Measurements from ENCODE around the gene SHISA4. TPM values are rescaled to one million over a fixed set of nuclear protein-coding genes. Genes with fewer than 3 reads are reported as not detected.
A peak's percentile ranks its signal among the peaks of the same experiment; 100 is the strongest.
"Not testable (repeated sequence)": the region's sequence is repeated elsewhere in the genome, so short reads cannot be mapped to it uniquely, and the experiment has no call there.

SHISA4 gene
- total and polyA plus RNA-seq, 2 experiments from 2014 or later = 42.4 to 48.0 TPM

DNA sequence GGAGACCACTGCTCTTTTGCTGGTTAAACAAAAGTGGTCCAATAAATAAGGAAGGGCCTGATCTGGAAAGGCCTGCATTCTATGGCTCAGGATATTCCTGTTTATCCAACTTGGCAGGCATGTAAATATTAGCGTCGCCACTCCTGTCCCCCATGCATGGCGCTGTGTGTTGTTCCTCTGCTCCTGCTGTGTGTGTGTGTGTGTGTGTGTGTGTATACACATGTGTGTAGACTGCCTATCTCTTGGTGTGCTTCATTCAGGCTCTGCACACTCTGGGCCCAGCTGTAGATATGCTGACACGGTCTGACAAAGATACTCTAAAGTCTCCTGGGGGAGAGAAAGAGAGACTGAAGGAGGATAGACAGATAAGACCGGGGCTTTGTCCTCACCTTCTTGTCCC, 50.9 kb downstream of the SHISA4 start:
- Histone ChIP-seq H3K4me2 (ENCODE audit: unreplicated experiment) (no peak overlapping the region), H3K4me1 (ENCODE audit: insufficient read depth) (peaks cover 13% of the 10 kb centered on the region), H3K36me3 (ENCODE audit: low read depth) (no peaks in the 10 kb centered on the region), H3K79me2 (ENCODE audit: insufficient read depth) (peaks cover 16% of the 10 kb centered on the region), H2AFZ (no peak overlapping the region), H3K27me3 (replicated peaks; ENCODE audit: insufficient read depth) (no peaks in the 10 kb centered on the region), H4K20me1 (ENCODE audit: insufficient read depth) (no peaks in the 10 kb centered on the region), H3K9ac (no peak overlapping the region), H3K4me3 (no peak overlapping the region), H3K9me3 (ENCODE audit: low read depth) (no peaks in the 10 kb centered on the region), H3K9me2 (ENCODE audit: insufficient read depth) (no peaks in the 10 kb centered on the region), H3K27ac (no peak overlapping the region), H3F3A (ENCODE audit: insufficient read depth) (no peaks in the 10 kb centered on the region)
- TF ChIP-seq EZH2phosphoT487 (IDR thresholded peaks at IDR 0.05; ENCODE audit: insufficient read depth, low read depth) (no peak), EZH2 (IDR thresholded peaks at IDR 0.05; ENCODE audit: insufficient read depth, poor library complexity, severe bottlenecking) (no peak)
- in situ Hi-C loops (cut with MboI) = no loop called here
- no peak for DNase-seq
- WGBS, 2 experiments (ENCODE audit: low coverage in 1 of 2, low lambda C conversion rate in 2 of 2, missing lambda C conversion rate in 2 of 2) = 89 to 93% methylated on average over 5 of the region's 5 CpGs

DNA sequence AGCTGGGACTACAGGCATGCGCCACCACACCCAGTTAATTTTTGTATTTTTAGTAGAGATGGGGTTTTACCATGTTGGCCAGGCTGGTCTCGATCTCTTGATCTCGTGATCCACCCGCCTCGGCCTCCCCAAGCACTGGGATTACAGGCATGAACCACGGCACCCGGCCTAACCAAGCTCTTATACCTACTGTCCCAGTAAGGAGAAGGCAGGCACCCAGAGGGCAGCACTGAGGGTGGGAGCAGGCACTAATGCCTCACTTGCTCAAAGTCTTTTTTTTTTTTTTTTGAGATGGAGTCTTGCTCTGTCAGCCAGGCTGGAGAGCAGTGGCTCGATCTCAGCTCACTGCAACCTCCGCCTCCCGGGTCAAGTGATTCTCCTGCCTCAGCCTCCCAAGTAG, 51.6 kb downstream of the SHISA4 start:
- in situ Hi-C loops (cut with MboI); H3K27me3 ChIP-seq (replicated peaks; ENCODE audit: insufficient read depth); H3K9ac ChIP-seq; H3K9me2 ChIP-seq (ENCODE audit: insufficient read depth); H2AFZ ChIP-seq; H3K9me3 ChIP-seq (ENCODE audit: low read depth); H3F3A ChIP-seq (ENCODE audit: insufficient read depth); H3K4me3 ChIP-seq; DNase-seq; H3K4me2 ChIP-seq (ENCODE audit: unreplicated experiment); H3K36me3 ChIP-seq (ENCODE audit: low read depth); H4K20me1 ChIP-seq (ENCODE audit: insufficient read depth); H3K27ac ChIP-seq: not testable (repeated sequence)
- Histone ChIP-seq H3K4me1 (ENCODE audit: insufficient read depth) (peaks cover 21% of the 10 kb centered on the region), H3K79me2 (ENCODE audit: insufficient read depth) (peaks cover 23% of the 10 kb centered on the region)
- 96 to 97% methylated on average over 10 of the region's 10 CpGs for WGBS, 2 experiments (ENCODE audit: low coverage in 1 of 2, low lambda C conversion rate in 2 of 2, missing lambda C conversion rate in 2 of 2)

DNA sequence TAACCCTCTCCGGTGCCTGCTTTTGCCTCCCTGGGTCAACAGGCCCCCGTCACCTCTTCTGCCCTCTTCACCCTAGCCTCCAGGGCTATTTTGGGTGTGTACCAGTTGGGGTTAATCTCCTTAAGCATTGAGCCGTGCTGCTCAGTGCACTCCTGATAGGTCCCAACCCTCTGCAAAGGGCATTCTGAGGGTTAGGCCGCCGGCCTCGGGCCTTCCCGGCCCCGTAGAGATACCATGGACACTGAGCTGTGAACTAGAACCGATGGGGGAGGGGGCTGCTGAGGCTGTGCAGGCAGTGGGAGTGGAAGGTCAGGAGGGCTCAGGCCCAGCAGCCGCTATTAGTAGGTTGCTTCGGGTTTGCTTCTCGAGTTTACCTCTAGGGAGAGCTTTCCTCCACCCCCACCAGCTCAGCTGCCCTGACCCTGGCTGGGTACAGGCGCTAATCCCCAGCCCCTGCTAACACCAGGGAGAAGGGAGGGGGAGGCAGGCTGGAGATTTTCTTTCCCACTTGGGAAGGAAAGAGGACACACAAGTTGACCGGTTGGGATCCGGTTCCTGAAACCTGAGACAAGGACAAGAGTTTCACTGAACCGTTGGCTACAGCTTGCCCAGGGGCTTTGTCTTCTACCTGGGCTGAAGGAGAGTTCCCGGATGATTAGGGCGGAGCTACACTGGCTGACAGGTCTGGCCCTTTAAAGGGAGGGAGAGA, 52.9 kb downstream of the SHISA4 start:
- H2AFZ ChIP-seq = peak overlapping the region; percentile 24; the same call in 1 of the 2 replicates
- no peaks in the 10 kb centered on the region for H4K20me1 ChIP-seq (ENCODE audit: insufficient read depth)
- H3F3A ChIP-seq (ENCODE audit: insufficient read depth) = peaks cover 1% of the 10 kb centered on the region
- H3K79me2 ChIP-seq (ENCODE audit: insufficient read depth) = peaks cover 26% of the 10 kb centered on the region
- H3K4me3 ChIP-seq = no peak overlapping the region
- no peak overlapping the region for H3K27ac ChIP-seq
- TF ChIP-seq EZH2 (IDR thresholded peaks at IDR 0.05; ENCODE audit: insufficient read depth, poor library complexity, severe bottlenecking) (no peak), EZH2phosphoT487 (IDR thresholded peaks at IDR 0.05; ENCODE audit: insufficient read depth, low read depth) (no peak)
- no peaks in the 10 kb centered on the region for H3K36me3 ChIP-seq (ENCODE audit: low read depth)
- no peak overlapping the region for H3K9ac ChIP-seq
- no peaks in the 10 kb centered on the region for H3K9me2 ChIP-seq (ENCODE audit: insufficient read depth)
- DNase-seq = no peak
- in situ Hi-C loops (cut with MboI) = no loop called here
- H3K4me1 ChIP-seq (ENCODE audit: insufficient read depth) = peaks cover 25% of the 10 kb centered on the region
- H3K9me3 ChIP-seq (ENCODE audit: low read depth) = no peaks in the 10 kb centered on the region
- H3K27me3 ChIP-seq (replicated peaks; ENCODE audit: insufficient read depth) = no peaks in the 10 kb centered on the region
- no peak overlapping the region for H3K4me2 ChIP-seq (ENCODE audit: unreplicated experiment)
- 51 to 55% methylated on average over 18 of the region's 18 CpGs for WGBS, 2 experiments (ENCODE audit: low coverage in 1 of 2, low lambda C conversion rate in 2 of 2, missing lambda C conversion rate in 2 of 2)

DNA sequence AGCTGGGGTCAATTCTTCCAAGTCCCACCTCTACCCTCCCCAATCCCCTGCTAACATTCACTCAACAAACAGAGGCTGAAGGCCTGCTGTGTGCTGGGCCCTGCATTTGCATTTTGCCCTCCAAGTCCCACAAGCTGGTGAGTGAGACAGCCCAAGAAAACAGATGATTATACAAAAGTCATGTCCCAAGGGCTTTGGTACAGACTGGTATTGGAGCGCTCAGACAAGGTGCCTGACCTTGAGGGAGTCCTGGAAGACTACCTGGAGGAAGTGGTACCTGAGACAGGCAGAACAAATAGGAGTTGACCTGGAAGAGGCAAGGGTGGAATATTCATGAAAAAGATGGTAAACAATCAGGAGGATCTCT, 53.4 kb downstream of the SHISA4 start:
- WGBS, 2 experiments (ENCODE audit: low coverage in 1 of 2, low lambda C conversion rate in 2 of 2, missing lambda C conversion rate in 2 of 2) = 94 to 95% methylated on average over 1 of the region's 1 CpG
- H3K4me1 ChIP-seq (ENCODE audit: insufficient read depth) = peaks cover 30% of the 10 kb centered on the region
- no peak for TF ChIP-seq EZH2phosphoT487 (IDR thresholded peaks at IDR 0.05; ENCODE audit: insufficient read depth, low read depth)
- no peaks in the 10 kb centered on the region for H3K9me2 ChIP-seq (ENCODE audit: insufficient read depth)
- no peaks in the 10 kb centered on the region for H3K27me3 ChIP-seq (replicated peaks; ENCODE audit: insufficient read depth)
- H3K9ac ChIP-seq = no peak overlapping the region
- no peaks in the 10 kb centered on the region for H4K20me1 ChIP-seq (ENCODE audit: insufficient read depth)
- H3F3A ChIP-seq (ENCODE audit: insufficient read depth) = peaks cover 7% of the 10 kb centered on the region
- H3K36me3 ChIP-seq (ENCODE audit: low read depth) = no peaks in the 10 kb centered on the region
- H3K9me3 ChIP-seq (ENCODE audit: low read depth) = no peaks in the 10 kb centered on the region
- H3K4me3 ChIP-seq = no peak overlapping the region
- peak overlapping the region; percentile 24; the same call in 1 of the 2 replicates for H2AFZ ChIP-seq
- no peak for DNase-seq
- H3K4me2 ChIP-seq (ENCODE audit: unreplicated experiment) = no peak overlapping the region
- H3K27ac ChIP-seq = no peak overlapping the region
- peaks cover 26% of the 10 kb centered on the region for H3K79me2 ChIP-seq (ENCODE audit: insufficient read depth)
- in situ Hi-C loops (cut with MboI) = no loop called here

Small RNA genes within 50 kb of the gene (microRNA-seq; reads per million reads assigned to microRNA genes)
- gene MIR6739 (ENCODE audit: borderline number of aligned reads) = not detected

Small RNA genes within 50 kb of the gene (small RNA-seq; reads per million reads assigned to genes)
- not detected for gene MIR6739 (ENCODE audit: low read depth, low replicate concordance)

Other genes starting within 250 kb of the SHISA4 start
- gene IPO9, start 59.7 kb upstream of the SHISA4 start, total RNA-seq (2014; rRNA removed; shearing (Covaris generic)) = 17.6 and 18.3 TPM in 2 replicates
- 52.4 and 53.8 TPM in 2 replicates for gene IPO9, start 59.7 kb upstream of the SHISA4 start, polyA plus RNA-seq (2016; fragmentation: Nextera tagmentation; extraction: Ambion mirVana)
- gene LMOD1, start 57.6 kb downstream of the SHISA4 start, total RNA-seq (2014; rRNA removed; shearing (Covaris generic)) = 7.8 and 8.9 TPM in 2 replicates
- 6.1 and 6.3 TPM in 2 replicates for gene LMOD1, start 57.6 kb downstream of the SHISA4 start, polyA plus RNA-seq (2016; fragmentation: Nextera tagmentation; extraction: Ambion mirVana)
- gene TIMM17A, start 66.6 kb downstream of the SHISA4 start, total RNA-seq (2014; rRNA removed; shearing (Covaris generic)) = 56.4 and 68.8 TPM in 2 replicates
- 116 and 123 TPM in 2 replicates for gene TIMM17A, start 66.6 kb downstream of the SHISA4 start, polyA plus RNA-seq (2016; fragmentation: Nextera tagmentation; extraction: Ambion mirVana)
- 80.5 and 83.6 TPM in 2 replicates for gene RNPEP, start 93.8 kb downstream of the SHISA4 start, total RNA-seq (2014; rRNA removed; shearing (Covaris generic))
- 68.6 and 70.7 TPM in 2 replicates for gene RNPEP, start 93.8 kb downstream of the SHISA4 start, polyA plus RNA-seq (2016; fragmentation: Nextera tagmentation; extraction: Ambion mirVana)
- under 0.01 TPM in 1 of 2 replicates, not detected in the other for gene ELF3, start 121.7 kb downstream of the SHISA4 start, total RNA-seq (2014; rRNA removed; shearing (Covaris generic))
- not detected in 2 replicates for gene ELF3, start 121.7 kb downstream of the SHISA4 start, polyA plus RNA-seq (2016; fragmentation: Nextera tagmentation; extraction: Ambion mirVana)
- gene GPR37L1, start 234.0 kb downstream of the SHISA4 start, total RNA-seq (2014; rRNA removed; shearing (Covaris generic)) = not detected in 2 replicates
- gene GPR37L1, start 234.0 kb downstream of the SHISA4 start, polyA plus RNA-seq (2016; fragmentation: Nextera tagmentation; extraction: Ambion mirVana) = 0.03 TPM in 1 of 2 replicates, not detected in the other